GM19468 (cell line): ENCODE measurements around the gene CPB1.

Experiments
- ATAC-seq: cut with Tn5 transposase; IDR thresholded peaks from one replicate; pipeline ENCODE4 v1.9.1; 2021; ENCODE audit warnings: mild to moderate bottlenecking, moderate library complexity, moderate number of reproducible peaks; ENCODE audit not compliant: unreplicated experiment; ENCODE audit errors: extremely low read depth

CPB1 gene

DNA sequence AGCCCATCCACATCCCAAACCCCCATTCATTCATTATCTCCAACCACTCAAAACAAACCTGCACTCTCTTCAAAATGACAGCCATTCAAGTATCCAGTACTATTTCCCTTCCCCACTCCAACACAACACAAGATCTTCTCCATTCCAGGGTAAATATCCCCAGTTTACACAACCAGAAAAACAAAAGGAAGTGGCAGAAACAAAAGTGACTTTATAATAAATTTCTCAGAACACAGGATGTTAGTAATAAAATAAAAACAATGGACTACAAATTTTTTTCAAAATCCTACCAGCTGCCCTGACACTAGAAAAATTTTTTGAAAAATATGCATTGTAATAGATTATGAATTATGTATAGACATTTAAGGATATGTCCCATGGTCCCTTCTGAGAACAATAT lies 51.6 kb downstream of the CPB1 start:
- no peak for ATAC-seq

DNA sequence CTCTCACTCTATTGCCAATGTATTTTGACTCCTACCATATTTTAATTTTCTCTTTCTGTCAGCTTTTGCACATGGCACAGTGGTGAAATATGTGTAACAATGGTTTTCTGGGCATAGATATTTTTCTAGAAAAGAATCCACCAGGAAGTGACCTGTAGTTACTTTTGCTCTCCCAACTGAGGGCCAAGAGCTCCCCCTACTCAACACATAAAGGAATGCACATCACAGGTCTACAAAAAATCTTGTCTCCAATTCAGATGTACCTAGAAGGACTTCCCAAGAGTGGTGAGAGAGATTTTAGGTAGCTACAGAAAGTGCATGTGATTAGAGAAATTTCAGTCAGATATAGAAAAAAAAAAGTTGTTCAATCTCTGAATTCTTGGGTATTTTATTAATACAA lies 53.1 kb downstream of the CPB1 start:
- ATAC-seq: no peak

DNA sequence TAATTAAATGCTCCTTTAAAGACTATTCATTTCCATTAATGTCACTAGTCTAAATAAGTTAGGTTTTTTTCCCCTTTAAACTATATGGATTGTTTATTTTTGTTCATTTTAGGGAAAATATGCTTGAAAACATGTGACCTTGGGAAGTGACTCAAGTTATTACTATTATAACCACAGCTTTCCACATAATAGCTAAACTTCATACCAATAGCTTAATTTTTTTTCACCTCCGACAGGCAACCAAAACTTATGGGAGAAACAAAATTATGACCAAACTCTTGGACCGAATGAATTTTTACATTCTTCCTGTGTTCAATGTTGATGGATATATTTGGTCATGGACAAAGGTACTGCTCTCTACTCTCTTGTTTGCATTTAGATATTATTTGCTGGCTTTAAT lies 53.7 kb downstream of the CPB1 start:
- ATAC-seq: no peak

DNA sequence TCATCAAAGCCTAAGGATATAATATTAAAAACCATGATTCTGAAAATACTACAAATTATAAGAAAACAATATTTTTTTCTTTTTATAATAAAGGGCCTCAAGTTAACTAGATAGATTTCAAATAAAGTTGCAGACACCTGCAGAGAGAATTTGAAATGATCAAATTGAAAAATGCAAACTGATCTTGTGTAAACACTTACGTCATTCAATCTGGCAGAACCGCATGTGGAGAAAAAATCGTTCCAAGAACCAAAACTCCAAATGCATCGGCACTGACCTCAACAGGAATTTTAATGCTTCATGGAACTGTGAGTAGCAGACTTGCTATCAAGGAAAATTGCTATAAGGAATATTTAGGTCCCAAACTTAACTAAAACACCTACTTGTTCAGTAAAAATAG lies 54.7 kb downstream of the CPB1 start:
- no peak for ATAC-seq

DNA sequence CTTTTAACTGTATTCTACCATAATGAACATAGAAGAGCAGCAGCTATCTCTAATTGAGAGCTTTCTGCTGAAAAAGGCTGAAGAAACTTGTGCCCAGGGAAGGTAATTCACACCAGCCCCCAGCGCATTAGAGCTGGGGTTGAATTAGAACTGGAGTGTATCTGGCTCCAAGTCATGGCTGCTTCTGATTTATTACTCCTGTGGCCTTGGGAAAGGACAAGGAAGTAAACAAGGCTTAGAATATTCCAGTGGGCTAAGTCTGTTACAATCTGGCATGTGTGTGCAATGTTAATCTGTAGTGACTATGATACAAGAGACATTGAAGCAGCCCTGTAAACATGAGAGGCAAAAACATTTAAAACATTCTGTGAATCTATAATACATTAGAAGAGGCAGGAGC lies 55.6 kb downstream of the CPB1 start:
- ATAC-seq: no peak

DNA sequence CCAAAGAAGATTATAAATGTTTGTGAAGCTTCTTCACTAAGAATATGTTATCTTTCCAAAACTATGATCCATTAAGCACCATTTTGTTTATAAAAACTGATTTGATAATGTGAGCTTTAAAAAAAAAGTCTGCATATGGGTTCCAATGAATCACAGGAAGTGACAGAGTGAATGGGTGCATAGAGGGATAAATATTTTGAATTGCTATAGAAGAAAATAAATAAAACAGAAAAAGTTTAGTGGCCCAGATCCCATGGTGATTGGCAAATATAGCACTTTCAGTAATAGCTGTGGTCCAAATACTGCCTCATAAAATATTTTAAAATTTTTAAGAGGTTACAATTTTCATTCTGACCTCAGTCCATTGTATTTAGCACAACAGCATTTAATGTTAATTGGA lies 56.6 kb downstream of the CPB1 start:
- ATAC-seq: no peak

DNA sequence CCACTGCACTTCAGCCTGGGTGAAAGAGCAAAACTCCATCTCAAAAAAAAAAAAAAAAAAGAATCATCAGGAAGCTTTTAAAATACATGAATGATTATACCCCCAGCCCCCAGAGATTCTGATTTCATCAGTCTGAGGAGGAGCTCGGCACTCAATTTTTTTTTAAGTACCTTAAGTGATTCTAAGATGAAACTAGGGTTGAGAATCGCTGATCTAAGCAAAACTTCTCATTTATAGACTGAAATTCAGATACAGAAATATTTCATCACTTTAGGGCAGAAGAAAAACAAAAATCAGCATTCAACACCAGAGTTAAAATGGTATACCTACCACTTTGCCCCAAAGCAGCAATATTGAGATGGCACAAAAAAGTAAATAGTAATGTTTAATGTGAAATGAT lies 62.2 kb downstream of the CPB1 start:
- no peak for ATAC-seq

DNA sequence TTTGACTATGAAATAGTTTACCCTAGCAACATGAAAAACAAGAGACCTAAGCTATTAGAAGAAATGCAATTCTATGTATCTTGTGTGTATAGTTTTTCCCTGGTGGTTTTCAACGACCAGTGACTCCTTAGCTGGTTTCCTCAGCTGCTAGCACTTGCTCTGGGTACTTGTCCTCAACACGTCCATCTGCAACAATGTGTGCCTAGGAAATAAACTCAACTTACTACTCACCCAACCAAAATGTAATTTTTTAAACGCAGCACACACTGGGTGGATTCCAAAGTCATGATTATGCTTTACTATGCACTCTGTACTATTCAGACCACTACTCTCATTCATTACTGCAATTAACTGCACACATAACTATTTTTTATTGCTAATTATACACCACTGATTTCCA lies 68.5 kb downstream of the CPB1 start:
- ATAC-seq: no peak

DNA sequence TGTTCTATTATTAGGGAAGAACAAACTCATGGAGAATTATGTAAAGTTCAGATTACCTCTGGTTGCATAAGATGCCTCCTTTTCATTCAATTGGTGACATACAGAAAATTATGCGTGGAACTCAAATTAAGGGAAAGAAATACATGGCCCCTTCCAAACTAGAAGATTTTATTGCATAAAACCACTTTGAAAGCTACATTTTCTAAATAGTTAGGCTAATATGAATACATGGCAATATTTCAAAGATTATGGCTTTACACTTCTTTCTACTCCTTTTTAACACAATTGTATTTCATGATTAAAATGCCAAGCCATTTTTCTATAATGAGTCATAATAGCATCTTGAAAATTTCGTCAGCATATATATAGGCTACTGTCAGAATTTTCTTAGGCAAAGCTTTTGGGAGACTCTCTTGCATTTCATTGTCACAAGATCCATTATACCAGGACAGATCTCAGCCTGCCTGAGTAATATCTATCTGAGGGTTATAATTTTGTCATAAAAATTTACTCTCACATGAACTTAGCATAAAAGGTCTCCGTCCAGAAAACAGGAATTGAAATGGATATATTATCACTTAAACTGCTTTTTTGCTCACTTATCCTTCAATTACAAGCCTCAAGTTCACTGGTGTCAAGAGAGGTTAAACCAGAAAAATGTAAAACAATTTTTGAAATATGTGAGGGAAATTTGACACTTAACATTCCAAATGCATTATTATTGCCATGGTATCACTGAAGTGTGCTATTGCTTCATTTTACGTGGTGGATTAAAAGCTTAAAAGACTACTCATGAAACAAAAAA lies 74.6 kb downstream of the CPB1 start:
- ATAC-seq: no peak

DNA sequence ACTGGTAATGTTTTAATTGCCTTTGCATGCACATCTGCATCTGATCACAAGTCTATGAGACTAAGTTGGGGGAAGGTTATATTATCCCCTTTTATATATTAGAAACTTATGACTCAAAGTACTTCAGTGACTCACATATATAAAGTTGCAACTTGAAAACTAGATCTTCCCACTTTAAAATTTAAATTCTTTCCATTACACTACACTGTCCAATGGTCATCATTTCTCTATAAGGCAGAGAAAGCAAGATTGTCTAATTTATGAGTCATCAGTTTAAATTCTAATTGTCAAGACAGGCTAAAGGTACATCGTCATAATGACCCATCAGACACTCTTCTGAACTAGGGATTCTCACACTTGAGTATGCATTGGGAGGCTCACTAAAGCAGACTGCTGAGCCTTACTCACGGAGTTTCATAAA lies 75.4 kb downstream of the CPB1 start:
- no peak for ATAC-seq

DNA sequence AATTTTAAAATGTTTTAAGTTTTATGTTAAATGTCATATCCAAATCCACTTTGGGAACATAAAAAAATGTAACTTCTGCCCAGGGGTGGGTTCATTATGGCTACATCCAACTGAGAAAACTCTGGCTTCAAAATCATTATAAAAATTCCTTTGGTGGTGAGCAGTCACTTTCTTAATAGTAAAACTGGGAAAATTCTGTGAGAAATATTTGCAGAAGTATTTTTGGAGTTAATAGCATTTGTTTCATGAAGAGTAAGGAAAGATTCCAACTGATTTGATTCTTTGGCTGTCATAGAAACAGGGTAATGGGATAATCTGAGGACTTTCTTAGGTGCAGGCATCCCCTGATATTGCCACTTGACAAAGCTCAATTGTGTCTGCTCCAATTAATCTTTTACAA lies 76.3 kb downstream of the CPB1 start:
- ATAC-seq: no peak

DNA sequence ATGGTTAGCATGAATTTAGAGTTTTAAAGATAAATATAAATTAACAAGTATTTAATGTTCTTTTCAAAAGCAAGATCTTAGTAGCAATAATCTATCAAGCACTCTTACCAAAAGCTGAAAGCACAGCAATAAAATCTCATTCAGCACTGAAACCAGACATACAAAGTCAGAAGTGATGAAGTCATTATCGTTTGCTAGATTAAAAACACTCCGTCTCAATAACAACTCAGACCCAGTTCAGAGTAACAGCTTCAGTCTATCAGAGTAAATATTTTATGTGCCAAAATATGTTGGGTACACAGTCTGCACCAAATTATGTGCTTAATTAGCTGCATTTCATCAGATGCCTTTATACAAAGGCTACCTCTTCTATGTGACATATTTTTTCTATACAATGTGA lies 79.1 kb downstream of the CPB1 start:
- no peak for ATAC-seq
